MCF 10A (cell line): ENCODE results near the gene MBOAT1. TPM values are rescaled to one million over a fixed set of nuclear protein-coding genes. Genes with fewer than 3 reads are reported as not detected.
"Not testable (repeated sequence)": the region's sequence is repeated elsewhere in the genome, so short reads cannot be mapped to it uniquely, and the experiment has no call there.

ENCODE experiments used
- BruUV-seq: library from RNA; stranded (reverse); fragments of 400-500 nt; replicated peaks from 2 replicates; lab custom pipeline; 2021; lab: Mats Ljungman, UMichigan
- CTCF ChIA-PET: fragments of 300-600 bp; sonication (Branson Sonifier 250); formaldehyde crosslinking; extraction: SDS; loops from one replicate; lab custom pipeline; 2021; ENCODE audit warnings: antibody characterized with exemption, inconsistent platforms; lab: Yijun Ruan, JAX
- POLR2A ChIA-PET: fragments of 300-600, 350-650 bp; sonication (Branson Sonifier 250); formaldehyde crosslinking; extraction: SDS; loops from one replicate; lab custom pipeline; 2020; ENCODE audit warnings: antibody characterized with exemption, inconsistent platforms; lab: Yijun Ruan, JAX
- DNase-seq: peaks from one replicate; pipeline ENCODE4 v3.0.0-alpha.2; 2018; ENCODE audit not compliant: unreplicated experiment
- H3K27ac Mint-ChIP-seq: one replicate; pipeline ENCODE4 v1.8.0; 2022; ENCODE audit warnings: mild to moderate bottlenecking, low read depth, mixed read lengths; ENCODE audit not compliant: unreplicated experiment
- H3K27me3 Mint-ChIP-seq: one replicate; pipeline ENCODE4 v1.8.0; 2022; ENCODE audit warnings: mixed read lengths; ENCODE audit not compliant: insufficient read depth, unreplicated experiment
- H3K36me3 Mint-ChIP-seq: one replicate; pipeline ENCODE4 v1.8.0; 2022; ENCODE audit warnings: mild to moderate bottlenecking, moderate library complexity, mixed read lengths; ENCODE audit not compliant: insufficient read depth, unreplicated experiment
- H3K4me1 Mint-ChIP-seq: one replicate; pipeline ENCODE4 v1.8.0; 2022; ENCODE audit warnings: mixed read lengths; ENCODE audit not compliant: insufficient read depth, unreplicated experiment
- H3K4me3 Mint-ChIP-seq: one replicate; pipeline ENCODE4 v1.8.0; 2022; ENCODE audit warnings: mild to moderate bottlenecking, moderate library complexity, mixed read lengths; ENCODE audit not compliant: unreplicated experiment
- H3K9me3 Mint-ChIP-seq: one replicate; pipeline ENCODE4 v1.8.0; 2022; ENCODE audit warnings: mixed read lengths; ENCODE audit not compliant: unreplicated experiment
- CTCF ChIP-seq: fragments of 200-600 bp; IDR thresholded peaks from one replicate; pipeline ENCODE4 v1.8.0; 2022; ENCODE audit warnings: antibody characterized with exemption, mild to moderate bottlenecking; ENCODE audit not compliant: unreplicated experiment
- intact Hi-C: fragments of 100-400 bp; cut with micrococcal nuclease; formaldehyde crosslinking; loops from 2 replicates; pipeline ENCODE4 v1.14.1; 2022
- total RNA-seq: library from RNA; stranded (reverse); gene quantifications from 2 replicates; pipeline ENCODE4 v1.2.3, GENCODE V29; 2022

Gene MBOAT1
- total RNA-seq, 1 experiment from 2014 or later = 6.3 TPM

GRCh38 chr6:20180935-20181334 is 31.3 kb downstream of the MBOAT1 start:
- ChIA-PET POLR2A (no interaction called here), CTCF (interaction anchor here (1.4 kb wide), 1 partner anchor 54 kb away, joined by 8 read pairs; no protein-coding TSS in a partner anchor)
- Mint-ChIP-seq H3K27me3 (no peaks in the 10 kb centered on the region), H3K9me3 (no peaks in the 10 kb centered on the region), H3K4me1 (peaks cover 13% of the 10 kb centered on the region), H3K36me3 (no peaks in the 10 kb centered on the region), H3K4me3 (no peak overlapping the region), H3K27ac (no peak overlapping the region)
- TF ChIP-seq CTCF = no peak
- no TSS peak for BruUV-seq
- intact Hi-C loops = no loop called here
- no peak for DNase-seq

- H3K4me1 Mint-ChIP-seq = peaks cover 13% of the 10 kb centered on the region
- DNase-seq, POLR2A ChIA-PET, BruUV-seq, intact Hi-C loops, H3K27ac Mint-ChIP-seq, H3K9me3 Mint-ChIP-seq, H3K36me3 Mint-ChIP-seq, H3K4me3 Mint-ChIP-seq, H3K27me3 Mint-ChIP-seq: not testable (repeated sequence)
- CTCF ChIA-PET = interaction anchor here (0.7 kb wide), 1 partner anchor 23 kb away, joined by 5 read pairs; no protein-coding TSS in a partner anchor
These were observed 32.8 kb downstream of the MBOAT1 start for GRCh38 chr6:20179287-20180045.

- no peak overlapping the region for H3K4me3 Mint-ChIP-seq
- POLR2A ChIA-PET = no interaction called here
- H3K36me3 Mint-ChIP-seq = peaks cover 6% of the 10 kb centered on the region
- no peaks in the 10 kb centered on the region for H3K27me3 Mint-ChIP-seq
- no peaks in the 10 kb centered on the region for H3K9me3 Mint-ChIP-seq
- intact Hi-C loops = no loop called here
- no peak overlapping the region for H3K27ac Mint-ChIP-seq
- CTCF ChIA-PET = interaction anchor here (0.5 kb wide), 1 partner anchor 337 kb away, joined by 3 read pairs; no protein-coding TSS in a partner anchor
- no peak for DNase-seq
- peaks cover 9% of the 10 kb centered on the region for H3K4me1 Mint-ChIP-seq
- BruUV-seq = no TSS peak
- TF ChIP-seq CTCF = no peak
These were observed 33.9 kb downstream of the MBOAT1 start for GRCh38 chr6:20178327-20178726.

GRCh38 chr6:20175810-20176410 is 36.4 kb downstream of the MBOAT1 start:
- H3K27ac Mint-ChIP-seq = no peak overlapping the region
- ChIA-PET POLR2A (interaction anchor here (0.6 kb wide), 1 partner anchor 49 kb away, joined by 5 read pairs; no protein-coding TSS in a partner anchor), CTCF (interaction anchor here (0.6 to 1.6 kb wide), 3 partner anchors 38 to 1573 kb away, joined by 3 to 7 read pairs (median 3); no protein-coding TSS in a partner anchor)
- H3K4me3 Mint-ChIP-seq = no peak overlapping the region
- H3K36me3 Mint-ChIP-seq = peaks cover 6% of the 10 kb centered on the region
- no peak for TF ChIP-seq CTCF
- no peaks in the 10 kb centered on the region for H3K9me3 Mint-ChIP-seq
- DNase-seq = no peak
- H3K4me1 Mint-ChIP-seq = no peaks in the 10 kb centered on the region
- BruUV-seq = no TSS peak
- no peaks in the 10 kb centered on the region for H3K27me3 Mint-ChIP-seq
- intact Hi-C loops = no loop called here
